NCI-H187 treated with DMSO at 0.1 percent for 48 hours (cell line): ENCODE measurements around the gene FAM13A.
A peak's percentile ranks its signal among the peaks of the same experiment; 100 is the strongest.

ENCODE experiments used
- DNase-seq: peaks from one replicate; lab custom pipeline; 2025; lab: John Stamatoyannopoulos, UW

Gene FAM13A

DNA sequence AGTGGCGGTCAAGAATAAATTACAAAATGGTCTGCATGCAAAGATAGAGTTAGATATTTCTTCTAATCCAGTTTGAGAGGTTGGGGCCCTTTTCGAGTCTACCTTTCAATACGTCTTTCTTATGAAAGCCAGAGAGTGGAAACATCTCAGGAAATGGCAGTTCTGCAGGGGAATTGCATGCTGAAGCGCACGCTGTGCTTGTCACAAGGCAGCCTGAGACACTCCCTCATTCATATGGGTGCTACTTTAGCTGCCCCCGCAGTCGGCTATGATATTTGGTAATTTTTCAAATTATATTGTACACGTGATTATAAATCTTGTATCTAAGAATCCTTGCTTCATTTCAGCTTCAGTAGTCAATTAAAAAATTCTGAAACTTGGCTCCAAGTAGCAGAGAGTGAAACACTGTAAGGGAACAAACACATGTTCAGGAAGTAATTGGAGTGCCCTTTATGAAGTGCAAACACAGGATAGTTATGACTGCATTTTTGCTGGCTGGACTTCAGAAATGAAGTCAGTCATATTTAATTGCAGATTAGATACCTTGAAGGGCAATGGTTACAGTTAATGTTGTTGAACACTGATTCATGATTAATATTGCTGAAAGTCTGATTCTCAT lies 213.8 kb downstream of the FAM13A start:
- DNase-seq, result no peak

DNA sequence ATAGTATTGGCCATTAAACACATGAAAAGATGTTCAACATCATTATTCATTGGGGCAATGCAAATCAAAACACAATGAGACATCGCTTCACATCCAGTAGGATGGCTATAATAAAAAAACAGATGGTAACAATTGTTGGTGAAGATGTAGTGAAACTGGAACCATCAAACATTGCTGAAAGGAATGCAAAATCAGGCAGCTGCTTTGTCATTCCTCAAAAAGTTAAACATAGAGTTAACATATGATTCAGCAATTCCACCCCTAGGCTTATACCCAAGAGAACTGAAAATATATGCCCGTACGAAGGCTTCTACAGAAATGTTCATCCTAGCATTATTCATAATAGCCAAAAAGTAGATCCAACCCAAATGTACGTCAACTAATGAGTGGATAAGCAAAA lies 215.3 kb downstream of the FAM13A start:
- no peak for DNase-seq

DNA sequence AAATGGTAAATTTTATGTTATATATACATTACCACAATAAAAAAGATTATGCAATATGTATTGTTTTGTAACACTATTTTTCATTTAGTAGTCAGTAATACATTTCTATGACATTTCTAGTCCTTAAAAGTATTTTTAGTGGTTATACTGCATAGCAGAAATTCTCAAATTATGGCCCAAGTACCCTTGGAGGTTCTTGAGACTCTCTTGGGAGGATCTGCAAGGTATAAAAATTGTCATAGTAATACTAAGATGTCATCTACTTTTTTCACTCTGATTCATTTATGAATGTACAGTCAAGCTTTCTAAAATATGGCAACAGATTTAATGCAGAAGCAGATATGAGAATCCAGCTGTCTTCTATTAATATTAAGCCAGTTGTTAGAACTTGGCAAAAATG lies 220.8 kb downstream of the FAM13A start:
- DNase-seq, result no peak

DNA sequence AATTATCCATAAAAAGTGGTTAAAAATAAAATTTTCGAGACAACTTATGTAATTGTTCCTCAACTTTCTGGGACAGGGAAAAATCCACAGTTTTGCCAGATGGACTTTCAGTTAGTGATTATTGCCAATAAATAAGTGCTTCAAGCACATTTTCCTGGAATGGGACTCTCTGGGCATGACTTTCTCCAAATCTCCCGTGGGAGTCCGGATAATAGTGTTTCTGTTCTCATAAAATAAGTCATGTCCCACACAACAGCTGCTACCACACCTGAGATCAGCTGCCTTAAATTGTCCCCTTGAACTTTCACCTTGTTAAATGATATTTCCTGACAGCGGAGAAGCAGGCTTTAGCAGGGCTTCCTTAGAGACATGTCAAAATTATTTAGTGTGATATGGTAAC lies 226.0 kb downstream of the FAM13A start:
- no peak for DNase-seq

DNA sequence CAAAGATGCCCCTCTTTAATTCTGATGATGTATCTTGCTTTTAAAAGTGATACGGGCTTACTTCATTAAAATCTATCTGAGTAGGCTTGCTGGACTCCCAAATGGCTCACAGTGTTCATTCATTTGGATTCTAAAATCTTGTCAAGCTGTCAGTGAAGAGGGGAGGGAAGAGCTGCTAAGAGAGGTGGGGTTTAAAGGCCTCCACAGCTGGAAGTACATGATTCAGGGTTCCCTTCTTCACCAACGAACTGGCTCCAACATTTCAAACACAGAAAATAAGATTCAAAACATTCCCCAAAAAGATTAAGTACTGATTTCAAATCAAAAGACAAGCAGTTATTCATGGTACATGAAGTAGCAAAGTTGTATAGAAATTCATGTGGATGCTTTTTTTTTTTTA lies 226.4 kb downstream of the FAM13A start:
- DNase-seq, result no peak

DNA sequence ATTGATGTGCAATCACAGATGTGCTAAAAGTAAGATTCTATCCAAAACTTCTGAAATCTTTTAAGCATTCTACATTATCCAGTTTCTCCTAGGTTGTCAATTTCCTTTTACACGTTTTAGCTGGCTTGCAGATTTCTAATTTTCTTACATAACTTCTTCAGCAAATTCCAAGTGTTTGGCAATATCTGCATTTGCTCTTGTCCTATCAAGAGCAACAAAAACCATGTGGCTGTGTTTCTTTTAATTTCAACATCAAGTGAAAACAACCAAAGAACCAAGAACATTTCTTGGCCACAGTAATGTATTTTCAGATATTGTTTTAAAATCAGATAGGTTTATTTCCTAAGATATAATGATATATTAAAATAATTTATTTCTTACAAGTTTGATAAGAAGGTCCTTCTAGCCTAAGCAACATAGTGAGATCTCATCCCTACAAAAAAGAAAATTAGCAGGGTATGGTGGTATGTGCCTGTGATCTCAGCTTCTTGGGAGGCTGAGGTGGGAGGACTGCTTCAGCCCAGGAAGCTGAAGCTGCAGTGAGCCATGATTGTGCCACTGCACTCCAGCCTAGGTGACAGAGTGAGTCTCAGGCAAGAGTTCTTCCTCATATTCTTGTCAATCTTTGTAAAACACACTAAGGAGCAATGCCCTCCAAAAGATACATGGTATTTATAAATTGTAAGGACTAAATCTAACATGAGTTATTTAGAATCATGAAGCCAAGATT lies 228.0 kb downstream of the FAM13A start:
- DNase-seq, result no peak

DNA sequence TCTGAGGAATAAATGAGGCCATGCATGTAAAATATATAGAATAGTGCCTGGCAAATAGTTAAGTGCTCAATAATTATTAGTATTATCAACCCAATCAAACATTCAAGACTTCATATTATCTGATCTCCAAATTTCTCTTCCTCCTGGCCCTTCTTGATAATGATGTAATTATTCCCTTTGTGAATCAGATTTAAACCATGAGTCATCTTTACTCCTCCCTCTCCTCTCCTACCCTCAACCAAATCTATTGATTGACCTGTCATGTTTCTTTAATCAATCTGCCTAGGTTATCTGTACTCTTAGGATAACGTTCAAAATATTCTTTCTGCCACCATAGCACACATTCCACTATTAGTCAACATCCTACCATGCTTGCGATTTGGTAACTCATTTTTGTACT lies 229.5 kb downstream of the FAM13A start:
- no peak for DNase-seq

DNA sequence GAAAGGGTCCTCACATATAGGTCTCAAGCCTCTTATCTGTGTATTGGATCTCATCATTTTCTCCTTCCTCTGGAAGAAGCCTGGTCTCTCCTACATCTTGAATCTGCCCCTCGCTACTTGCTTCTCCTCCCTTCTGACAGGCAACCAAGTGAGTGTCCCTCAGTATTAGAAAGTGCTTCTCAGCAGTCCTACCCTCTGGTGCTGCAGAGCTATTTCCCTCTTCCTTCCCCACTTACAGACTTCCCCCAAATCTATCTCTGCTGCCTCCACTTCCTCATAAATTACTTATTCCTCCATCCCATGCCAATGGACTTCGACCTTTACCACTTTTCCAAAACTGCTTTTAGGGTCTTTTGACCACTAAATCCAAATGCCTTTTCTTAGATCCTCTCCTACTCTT lies 230.2 kb downstream of the FAM13A start:
- DNase-seq, result no peak

DNA sequence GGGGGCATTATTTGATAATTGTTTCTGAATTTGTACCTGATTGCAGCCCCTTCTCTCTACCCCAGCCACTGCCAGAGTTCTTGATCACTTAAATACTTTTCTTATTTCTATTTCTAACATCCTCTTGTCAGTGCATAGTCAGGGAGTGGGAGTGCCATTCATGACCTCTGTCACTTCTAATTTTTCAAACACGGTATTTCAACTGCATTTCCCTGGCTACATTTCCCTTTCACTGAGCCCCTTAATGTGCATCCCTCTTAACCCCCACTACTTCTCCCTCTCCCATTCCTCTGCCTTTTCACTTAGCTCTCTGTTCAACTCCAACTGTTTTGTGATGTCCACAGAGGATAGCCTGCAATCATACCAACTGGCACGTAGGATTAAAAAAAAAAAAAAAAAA lies 231.1 kb downstream of the FAM13A start:
- DNase-seq, result no peak

DNA sequence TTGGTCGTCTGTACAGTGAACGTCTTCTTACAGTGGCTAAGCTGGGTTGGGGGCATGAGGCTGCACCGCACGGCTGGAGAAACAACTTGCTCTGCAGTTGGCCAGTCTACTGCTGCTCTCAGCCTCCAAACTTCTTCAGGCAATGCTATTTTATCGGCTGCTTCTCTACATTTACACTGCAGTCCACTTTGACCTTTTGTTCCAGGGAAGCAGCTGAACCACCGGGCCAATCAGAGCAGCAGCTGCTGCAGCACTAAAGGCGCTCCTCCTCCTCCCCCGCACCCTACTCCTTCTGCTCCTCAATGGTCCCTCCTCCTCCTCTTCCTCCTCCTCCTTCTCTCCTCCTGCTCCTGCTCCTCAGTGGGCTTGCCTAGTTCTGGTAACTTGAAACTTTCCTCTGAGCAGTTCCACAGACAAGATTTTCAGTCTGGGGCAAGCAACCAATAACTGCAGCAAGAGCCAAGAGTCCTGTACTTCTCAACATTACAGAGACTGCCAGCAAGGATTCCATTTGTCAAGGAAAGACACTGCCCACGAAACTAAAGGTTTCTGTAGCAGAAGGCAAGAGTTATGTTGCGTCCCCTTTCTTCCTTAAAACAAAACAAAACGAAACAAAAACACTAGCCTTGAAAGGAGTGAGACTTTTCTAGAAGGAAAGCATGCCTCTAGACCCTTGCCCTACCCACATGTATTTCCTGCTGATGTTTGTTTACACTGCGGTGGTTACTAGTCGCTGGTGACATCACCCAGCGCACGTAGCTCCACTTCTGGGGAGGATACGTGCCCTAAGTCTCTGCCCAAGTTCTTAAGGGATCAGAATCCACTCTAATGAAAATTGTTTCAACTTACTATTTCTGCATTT lies 233.7 kb downstream of the FAM13A start:
- peak; percentile 54 for DNase-seq

DNA sequence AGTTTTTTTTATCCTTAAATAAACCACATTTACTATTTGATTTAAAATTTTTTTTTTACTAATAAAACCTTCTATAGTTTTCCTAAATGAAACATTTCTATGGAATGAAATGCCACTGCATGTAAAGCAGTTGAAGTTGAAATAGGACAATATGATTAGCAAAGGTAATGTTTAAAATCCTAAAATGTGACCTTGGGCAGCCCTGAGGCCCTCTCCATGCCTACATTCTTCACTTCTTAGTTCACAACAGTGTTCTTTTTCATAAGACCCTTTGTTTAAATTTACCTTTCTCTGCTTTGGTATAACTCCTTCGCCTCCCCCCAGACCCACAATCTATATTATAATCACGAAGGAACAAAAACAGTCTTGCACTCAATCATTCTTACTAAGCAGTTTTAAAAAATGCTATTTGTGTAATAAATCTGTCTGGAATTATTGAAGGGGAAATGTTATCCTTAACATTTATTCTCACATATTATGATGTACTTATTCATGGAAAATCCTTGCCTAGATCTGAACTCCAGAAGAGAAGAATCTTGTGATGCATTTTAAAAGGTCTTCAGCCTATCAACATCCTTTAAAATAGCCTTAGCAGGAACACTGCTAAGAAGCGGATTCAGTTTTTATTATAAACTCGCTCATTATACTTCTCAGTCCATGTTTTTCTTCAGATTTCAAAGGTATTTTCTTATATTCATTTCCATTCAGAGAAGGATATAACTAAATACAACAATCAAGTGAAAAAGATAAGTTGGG lies 234.8 kb downstream of the FAM13A start:
- DNase-seq, result no peak

DNA sequence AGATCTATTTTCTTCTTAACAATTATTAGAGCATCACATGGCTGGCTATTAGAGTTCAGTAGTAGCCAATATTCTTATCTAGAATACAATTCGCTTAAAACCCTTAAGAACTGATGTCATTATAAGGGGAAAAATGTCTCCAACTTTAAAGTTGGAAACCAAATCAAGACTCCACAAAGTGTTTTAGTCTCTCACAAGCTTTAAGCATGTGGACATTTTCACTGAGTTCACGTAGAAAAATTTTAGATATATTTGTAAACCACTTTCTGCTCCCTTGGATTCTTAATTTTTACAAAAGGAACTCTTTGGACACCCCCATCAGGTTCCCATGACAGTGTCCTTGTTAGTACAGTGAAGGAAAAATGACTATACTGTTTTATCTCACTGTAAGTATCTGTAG lies 235.5 kb downstream of the FAM13A start:
- no peak for DNase-seq

DNA sequence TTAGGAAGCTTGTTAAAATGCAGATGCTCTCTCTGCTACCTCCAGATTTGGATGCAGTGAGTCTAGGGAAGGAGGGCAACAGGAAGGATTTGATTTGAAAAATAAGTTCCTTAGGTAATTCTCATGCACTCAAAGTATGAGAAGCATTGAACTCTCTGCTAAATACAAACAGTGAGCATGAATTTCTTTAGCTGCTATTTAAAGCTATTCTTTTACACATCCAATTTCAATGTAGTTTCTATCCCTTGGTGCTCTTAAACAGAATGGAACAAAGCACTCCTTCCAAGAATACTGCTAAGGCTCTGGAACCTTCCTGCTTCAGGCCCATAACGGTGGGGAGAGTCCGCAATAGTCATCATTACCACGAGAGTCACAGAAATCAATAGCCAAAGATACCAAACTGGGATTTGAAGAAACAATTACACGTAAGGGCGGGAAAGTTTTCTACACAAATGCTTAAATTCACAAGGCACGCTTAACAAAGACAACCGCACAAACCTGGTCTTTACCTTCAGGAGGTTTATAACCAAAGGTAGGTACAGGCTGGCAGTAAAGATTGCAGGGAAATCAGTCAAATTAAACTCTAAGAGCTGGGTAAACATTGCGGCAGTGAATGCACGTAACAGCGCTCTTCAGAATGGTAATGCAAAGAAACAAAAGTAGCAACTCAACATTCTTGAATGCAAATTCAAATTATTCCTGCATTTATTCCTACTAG lies 236.1 kb downstream of the FAM13A start:
- DNase-seq, result peak; percentile 50

DNA sequence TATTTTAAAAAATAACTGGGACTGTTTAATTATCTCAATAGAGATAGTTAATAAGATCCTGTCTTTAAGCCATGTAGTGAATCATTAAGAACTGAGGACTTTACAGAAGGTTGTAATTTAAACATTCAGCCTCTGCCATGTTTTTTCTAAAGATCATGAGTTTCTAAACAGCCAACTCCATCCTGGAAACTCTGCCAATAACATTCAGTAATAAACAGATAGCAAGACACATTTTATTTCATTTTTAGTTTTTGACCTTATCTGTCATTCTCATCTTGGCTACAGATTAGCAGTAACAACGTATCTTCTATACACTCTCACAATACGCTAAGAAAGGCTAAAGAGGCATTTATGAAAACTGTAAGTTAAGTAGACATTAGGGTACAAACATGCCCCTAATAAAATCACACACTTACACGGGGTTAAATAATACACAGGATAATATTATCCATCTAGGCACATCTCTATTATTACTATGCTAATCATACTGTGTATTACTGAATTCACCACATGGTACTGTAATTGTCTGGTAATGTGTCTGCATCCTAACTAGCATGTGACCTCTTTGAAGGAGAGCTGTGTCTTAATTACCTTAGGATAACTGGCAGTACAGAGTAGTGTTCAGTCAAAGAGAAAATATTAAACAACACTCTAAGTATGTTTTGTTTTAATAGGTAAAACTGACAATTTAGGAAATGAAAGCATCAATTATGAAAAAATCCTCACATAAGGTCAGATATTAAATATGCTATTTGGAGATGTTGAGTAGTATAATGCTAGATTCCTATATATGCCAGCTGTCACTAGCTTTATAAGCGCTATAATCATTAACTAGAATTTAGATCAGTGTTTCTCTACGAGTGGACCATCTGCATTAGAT lies 236.9 kb downstream of the FAM13A start:
- no peak for DNase-seq

DNA sequence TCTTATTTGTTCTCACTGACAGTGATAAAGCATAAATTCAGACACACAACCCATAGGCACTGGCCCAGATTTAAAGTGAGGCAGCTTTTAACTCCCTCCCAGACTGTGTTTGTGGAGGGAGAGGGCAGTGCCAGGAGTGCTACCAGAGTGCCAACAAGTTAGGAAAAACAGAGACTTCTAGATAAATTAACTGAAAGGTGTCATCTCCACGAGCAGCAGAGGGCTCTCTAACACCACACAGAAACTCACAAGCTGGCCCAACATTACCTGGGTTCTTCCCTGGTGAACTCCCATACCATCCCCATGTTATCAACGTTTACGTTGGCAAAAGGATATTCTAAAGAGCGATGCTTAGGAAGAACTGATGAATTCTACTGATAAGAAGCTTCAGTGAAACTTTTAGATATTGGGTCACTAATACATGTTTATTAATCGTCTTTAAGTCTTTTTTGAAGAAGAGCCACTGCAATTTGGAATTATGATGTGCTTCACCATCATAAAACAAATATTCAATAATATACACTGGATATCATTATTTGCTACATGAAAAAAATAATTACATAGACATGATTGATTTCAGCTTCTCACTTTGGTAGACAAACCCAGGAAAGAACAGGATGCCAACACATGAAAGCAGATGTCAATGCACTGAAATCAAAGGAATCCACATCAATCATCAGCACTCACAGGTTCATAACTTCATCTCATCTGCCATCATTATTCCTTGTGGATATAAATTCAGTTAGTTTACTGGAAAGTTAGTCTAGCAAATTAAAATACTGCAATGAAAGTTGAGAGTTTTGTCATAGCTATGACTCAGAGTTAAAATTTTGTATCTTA lies 238.1 kb downstream of the FAM13A start:
- DNase-seq, result peak; percentile 54

DNA sequence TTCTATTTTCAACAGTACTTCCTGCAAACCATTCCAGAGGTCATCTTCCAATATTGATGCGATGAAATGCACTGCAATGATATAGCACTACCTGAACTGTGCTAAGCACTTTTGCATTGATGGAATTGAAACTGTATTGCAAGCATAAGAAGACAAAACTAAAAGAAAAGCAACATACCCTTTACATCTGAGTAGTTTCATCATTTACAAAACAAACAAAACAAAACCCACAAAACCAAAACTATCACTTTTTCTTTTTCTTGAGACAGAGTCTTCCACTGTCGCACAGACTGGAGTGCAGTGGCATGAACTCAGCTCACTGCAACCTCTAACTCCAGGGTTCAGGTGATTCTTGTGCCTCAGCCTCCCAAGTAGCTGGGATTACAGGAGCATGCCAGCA lies 239.2 kb downstream of the FAM13A start:
- no peak for DNase-seq

DNA sequence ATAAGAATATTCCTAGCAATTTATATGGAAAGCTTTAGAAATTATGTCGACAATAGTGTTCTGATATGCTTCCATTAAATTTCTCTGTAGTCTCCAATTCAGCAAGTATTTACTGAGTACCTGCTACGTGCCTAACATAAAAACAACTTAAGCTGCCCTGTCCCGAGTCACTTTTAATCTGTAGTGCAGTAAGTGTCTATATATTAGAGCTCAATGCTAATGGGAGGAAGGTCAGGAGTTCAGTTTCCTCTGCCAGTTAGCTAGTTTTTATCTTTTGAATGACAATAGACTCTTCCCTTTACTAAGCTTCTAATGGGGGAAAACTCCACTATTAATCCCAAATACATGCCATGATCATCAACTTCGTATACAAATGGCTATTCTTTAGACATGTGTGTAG lies 240.6 kb downstream of the FAM13A start:
- no peak for DNase-seq

DNA sequence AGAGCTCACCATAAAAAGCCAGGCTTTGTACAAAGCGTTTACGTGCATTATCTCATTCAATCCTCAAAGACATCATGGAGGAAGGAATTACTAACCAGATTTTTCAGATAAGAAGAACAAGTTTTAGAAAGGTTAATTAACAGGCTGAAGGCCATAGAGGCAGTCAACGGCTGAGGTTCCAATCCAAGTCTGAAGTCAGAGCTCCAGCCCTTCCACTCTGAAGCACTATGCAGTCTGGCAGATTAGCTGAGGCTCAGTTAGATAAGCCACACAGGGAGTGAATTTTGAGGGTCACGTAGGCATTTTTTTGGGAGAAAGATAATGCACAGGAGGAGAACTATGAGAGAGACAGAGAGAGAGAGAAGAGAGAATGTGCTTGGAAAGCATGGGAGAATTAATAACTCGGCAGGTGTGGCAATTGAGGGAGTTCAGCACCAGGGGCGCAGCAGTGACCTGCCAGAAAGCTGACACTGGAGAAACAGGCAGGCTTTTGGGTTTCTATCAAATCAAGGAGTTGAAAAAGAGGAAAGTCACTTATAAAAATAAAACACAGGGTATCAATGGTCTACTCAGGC lies 242.9 kb downstream of the FAM13A start:
- DNase-seq, result no peak

DNA sequence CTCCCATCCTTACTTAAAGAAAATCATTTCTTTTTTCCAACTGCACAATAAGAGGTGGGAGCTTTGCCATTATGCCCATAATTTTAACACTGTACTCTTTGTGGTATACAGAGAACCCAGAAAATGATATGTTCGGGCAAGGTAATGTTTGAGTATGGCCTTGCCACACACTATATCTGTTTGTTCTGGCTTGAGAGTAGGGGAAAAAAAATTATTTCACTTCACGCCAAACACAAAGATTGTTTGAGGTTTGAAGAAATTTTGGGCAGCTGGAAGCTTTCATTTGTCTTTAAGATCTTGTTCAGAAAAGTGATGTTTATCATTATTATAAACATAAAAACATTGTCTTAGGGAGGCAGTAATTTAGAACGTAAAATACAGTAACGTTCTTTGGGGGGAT lies 244.0 kb downstream of the FAM13A start:
- DNase-seq, result no peak
